HepG2 (cell line): ENCODE data around the gene CHN2.

Source experiments
- FOSL1 ChIP-seq: sonication (generic); formaldehyde crosslinking; IDR thresholded peaks from 2 replicates; pipeline ENCODE4 v1.9.0; 2021; ENCODE audit warnings: missing genetic modification reagents, borderline replicate concordance
- TF ChIP-seq, protein P1 (sequence below): sonication (generic); formaldehyde crosslinking; IDR thresholded peaks from 2 replicates; pipeline ENCODE4 v1.5.0; 2020; ENCODE audit warnings: mild to moderate bottlenecking, missing genetic modification reagents, moderate library complexity

DNA sequence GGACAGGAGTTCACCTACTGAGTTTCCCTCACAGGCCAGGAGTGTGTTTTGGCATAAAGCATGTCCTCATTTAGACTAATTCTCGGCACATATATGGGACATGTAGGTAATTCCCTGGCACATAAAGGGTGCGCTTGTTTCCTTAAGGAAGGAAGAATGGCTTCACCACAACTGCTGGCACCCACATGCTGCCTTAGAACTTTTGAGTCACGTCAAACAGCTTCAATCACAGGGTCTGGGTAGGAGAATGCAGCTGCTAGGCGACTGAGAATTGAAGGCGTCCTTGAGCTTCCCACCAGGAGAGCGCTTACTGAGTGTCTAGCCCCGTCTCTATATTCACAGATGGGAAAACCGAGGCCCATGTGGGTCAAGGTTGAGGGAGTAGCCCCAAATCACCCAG is 146.1 kb downstream of the CHN2 start:
- no peak for TF ChIP-seq FOSL1 (CRISPR knock-in tag)
- TF ChIP-seq, protein P1, sequence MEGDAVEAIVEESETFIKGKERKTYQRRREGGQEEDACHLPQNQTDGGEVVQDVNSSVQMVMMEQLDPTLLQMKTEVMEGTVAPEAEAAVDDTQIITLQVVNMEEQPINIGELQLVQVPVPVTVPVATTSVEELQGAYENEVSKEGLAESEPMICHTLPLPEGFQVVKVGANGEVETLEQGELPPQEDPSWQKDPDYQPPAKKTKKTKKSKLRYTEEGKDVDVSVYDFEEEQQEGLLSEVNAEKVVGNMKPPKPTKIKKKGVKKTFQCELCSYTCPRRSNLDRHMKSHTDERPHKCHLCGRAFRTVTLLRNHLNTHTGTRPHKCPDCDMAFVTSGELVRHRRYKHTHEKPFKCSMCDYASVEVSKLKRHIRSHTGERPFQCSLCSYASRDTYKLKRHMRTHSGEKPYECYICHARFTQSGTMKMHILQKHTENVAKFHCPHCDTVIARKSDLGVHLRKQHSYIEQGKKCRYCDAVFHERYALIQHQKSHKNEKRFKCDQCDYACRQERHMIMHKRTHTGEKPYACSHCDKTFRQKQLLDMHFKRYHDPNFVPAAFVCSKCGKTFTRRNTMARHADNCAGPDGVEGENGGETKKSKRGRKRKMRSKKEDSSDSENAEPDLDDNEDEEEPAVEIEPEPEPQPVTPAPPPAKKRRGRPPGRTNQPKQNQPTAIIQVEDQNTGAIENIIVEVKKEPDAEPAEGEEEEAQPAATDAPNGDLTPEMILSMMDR, result no peak
